ENCODE results near the gene LGALS12.

GRCh38 chr11:63493127-63493526 is 12.8 kb upstream of the LGALS12 start:
- TF ChIP-seq GMEB2 (CRISPR knock-in tag; IDR thresholded peaks at IDR 0.05; ENCODE audit: low read depth) (no peak), EZH2 (conservative IDR thresholded peaks at IDR 0.05; ENCODE audit: low read depth, low read length) (no peak), ARNTL (CRISPR knock-in tag; IDR thresholded peaks at IDR 0.05) (no peak), KMT2A (CRISPR knock-in tag; IDR thresholded peaks at IDR 0.05) (no peak), ZNF12 (CRISPR knock-in tag; IDR thresholded peaks at IDR 0.05) (no peak), U2AF2 (IDR thresholded peaks at IDR 0.05; ENCODE audit: low read depth, low read length) (no peak), ZNF530 (CRISPR knock-in tag; IDR thresholded peaks at IDR 0.05; ENCODE audit: low read depth) (no peak)
